ENCODE data around the gene PRKCA.

The PRKCA gene

DNA sequence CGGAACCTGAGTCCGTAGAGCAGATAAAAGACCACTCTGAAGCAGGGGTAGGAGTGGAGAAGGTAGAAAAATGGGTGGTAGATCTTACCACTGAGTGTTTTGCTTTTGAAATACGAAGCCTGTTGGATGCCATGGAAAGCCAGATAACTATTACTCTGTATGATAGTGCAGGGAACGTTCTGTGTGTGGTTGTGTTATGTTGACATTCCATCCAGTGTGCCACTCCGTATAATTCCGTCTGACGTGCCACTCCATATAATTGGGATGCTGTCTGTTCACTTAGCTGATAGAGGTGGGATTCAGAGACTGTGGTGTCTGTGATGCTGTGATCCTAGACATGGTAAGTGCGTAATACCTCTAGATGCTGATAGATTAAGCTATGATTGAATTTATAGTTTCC lies 269.3 kb downstream of the PRKCA start:
- Histone ChIP-seq H3K79me2 (ENCODE audit: low read length) (no peaks in the 10 kb centered on the region), H3K27ac (ENCODE audit: low read length) (no peak overlapping the region), H3K9ac (ENCODE audit: low read length) (no peak overlapping the region)

DNA sequence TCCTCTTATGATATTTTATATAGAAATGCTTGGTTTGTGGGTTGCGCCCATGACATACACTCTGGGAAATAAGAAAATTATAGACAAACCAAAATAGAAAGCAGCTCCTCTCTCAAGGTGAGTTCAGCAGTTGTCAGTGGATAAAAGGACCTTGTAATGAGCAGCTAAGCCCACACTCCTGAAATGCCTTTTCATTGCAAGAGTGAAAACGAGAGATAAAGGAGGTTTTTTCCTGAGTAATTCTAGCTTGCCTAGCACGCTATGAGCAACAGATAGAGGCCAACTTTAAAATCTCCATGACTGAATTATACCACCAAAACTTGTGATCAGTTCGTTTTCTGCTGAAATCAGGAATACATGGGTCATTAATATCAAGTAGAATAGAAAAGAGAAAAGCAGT lies 270.7 kb downstream of the PRKCA start:
- no peak overlapping the region for H3K27ac ChIP-seq (ENCODE audit: low read length)
- H3K4me3 ChIP-seq (ENCODE audit: low read length), result no peak overlapping the region
- no peaks in the 10 kb centered on the region for H3K36me3 ChIP-seq (replicated peaks; ENCODE audit: low read depth, low read length)
- H3K9ac ChIP-seq (ENCODE audit: low read length), result no peak overlapping the region
- H3K27me3 ChIP-seq (ENCODE audit: low read depth, low read length), result peaks cover 6% of the 10 kb centered on the region; the same call in 1 of the 2 replicates
- no peak overlapping the region for H3K4me2 ChIP-seq (ENCODE audit: low read length)
- H3K9me3 ChIP-seq (ENCODE audit: insufficient read depth, low read length), result no peaks in the 10 kb centered on the region
- no peak for TF ChIP-seq EZH2phosphoT487 (IDR thresholded peaks at IDR 0.05; ENCODE audit: low read depth)
- TF ChIP-seq, protein P1, sequence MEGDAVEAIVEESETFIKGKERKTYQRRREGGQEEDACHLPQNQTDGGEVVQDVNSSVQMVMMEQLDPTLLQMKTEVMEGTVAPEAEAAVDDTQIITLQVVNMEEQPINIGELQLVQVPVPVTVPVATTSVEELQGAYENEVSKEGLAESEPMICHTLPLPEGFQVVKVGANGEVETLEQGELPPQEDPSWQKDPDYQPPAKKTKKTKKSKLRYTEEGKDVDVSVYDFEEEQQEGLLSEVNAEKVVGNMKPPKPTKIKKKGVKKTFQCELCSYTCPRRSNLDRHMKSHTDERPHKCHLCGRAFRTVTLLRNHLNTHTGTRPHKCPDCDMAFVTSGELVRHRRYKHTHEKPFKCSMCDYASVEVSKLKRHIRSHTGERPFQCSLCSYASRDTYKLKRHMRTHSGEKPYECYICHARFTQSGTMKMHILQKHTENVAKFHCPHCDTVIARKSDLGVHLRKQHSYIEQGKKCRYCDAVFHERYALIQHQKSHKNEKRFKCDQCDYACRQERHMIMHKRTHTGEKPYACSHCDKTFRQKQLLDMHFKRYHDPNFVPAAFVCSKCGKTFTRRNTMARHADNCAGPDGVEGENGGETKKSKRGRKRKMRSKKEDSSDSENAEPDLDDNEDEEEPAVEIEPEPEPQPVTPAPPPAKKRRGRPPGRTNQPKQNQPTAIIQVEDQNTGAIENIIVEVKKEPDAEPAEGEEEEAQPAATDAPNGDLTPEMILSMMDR (IDR thresholded peaks at IDR 0.05; ENCODE audit: low read depth, low read length), result no peak
- no peaks in the 10 kb centered on the region for H3K4me1 ChIP-seq (ENCODE audit: low read length)
- H3K79me2 ChIP-seq (ENCODE audit: low read length), result no peaks in the 10 kb centered on the region
- no peaks in the 10 kb centered on the region for H4K20me1 ChIP-seq (ENCODE audit: insufficient read depth, low read length)
- no peak overlapping the region for H2AFZ ChIP-seq (ENCODE audit: low read depth, low read length)

More for the DNA sequence above, 269.3 kb downstream of the PRKCA start:
- Histone ChIP-seq H3K27me3 (ENCODE audit: low read depth, low read length) (peaks cover 6% of the 10 kb centered on the region; the same call in 1 of the 2 replicates), H3K4me1 (ENCODE audit: low read length) (no peaks in the 10 kb centered on the region), H3K36me3 (replicated peaks; ENCODE audit: low read depth, low read length) (no peaks in the 10 kb centered on the region), H4K20me1 (ENCODE audit: insufficient read depth, low read length) (no peaks in the 10 kb centered on the region), H2AFZ (ENCODE audit: low read depth, low read length) (no peak overlapping the region), H3K4me3 (ENCODE audit: low read length) (no peak overlapping the region), H3K9me3 (ENCODE audit: insufficient read depth, low read length) (no peaks in the 10 kb centered on the region), H3K4me2 (ENCODE audit: low read length) (no peak overlapping the region)
- TF ChIP-seq, protein P1 (IDR thresholded peaks at IDR 0.05; ENCODE audit: low read depth, low read length), result no peak
- TF ChIP-seq EZH2phosphoT487 (IDR thresholded peaks at IDR 0.05; ENCODE audit: low read depth), result no peak

DNA sequence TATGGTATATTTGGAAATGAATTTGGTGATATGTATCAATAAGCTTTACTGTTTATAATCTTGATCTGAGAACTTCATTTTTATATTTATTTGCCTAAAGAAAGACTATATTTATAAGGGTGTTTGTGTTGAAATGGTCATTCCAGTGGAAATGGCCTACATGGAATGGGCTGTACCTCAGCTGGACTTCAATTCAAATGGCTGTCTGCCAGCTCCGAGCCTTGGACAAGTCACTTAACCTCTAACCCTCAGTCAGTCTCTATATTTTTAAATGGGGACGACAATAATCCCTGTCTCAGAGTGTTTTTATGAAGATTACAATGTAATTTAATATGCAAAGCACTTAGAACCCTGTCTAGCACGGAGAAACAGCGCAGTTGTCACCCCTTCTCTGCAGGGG lies 271.7 kb downstream of the PRKCA start:
- H3K9me3 ChIP-seq (ENCODE audit: insufficient read depth, low read length), result no peaks in the 10 kb centered on the region
- no peaks in the 10 kb centered on the region for H3K79me2 ChIP-seq (ENCODE audit: low read length)
- TF ChIP-seq, protein P1 (IDR thresholded peaks at IDR 0.05; ENCODE audit: low read depth, low read length), result no peak
- TF ChIP-seq EZH2phosphoT487 (IDR thresholded peaks at IDR 0.05; ENCODE audit: low read depth), result no peak
- H2AFZ ChIP-seq (ENCODE audit: low read depth, low read length), result no peak overlapping the region
- no peaks in the 10 kb centered on the region for H3K4me1 ChIP-seq (ENCODE audit: low read length)
- H3K27ac ChIP-seq (ENCODE audit: low read length), result no peak overlapping the region
- H3K4me2 ChIP-seq (ENCODE audit: low read length), result no peak overlapping the region
- H3K36me3 ChIP-seq (replicated peaks; ENCODE audit: low read depth, low read length), result no peaks in the 10 kb centered on the region
- H4K20me1 ChIP-seq (ENCODE audit: insufficient read depth, low read length), result no peaks in the 10 kb centered on the region
- peaks cover 6% of the 10 kb centered on the region; the same call in 1 of the 2 replicates for H3K27me3 ChIP-seq (ENCODE audit: low read depth, low read length)
- H3K9ac ChIP-seq (ENCODE audit: low read length), result no peak overlapping the region
- H3K4me3 ChIP-seq (ENCODE audit: low read length), result no peak overlapping the region

DNA sequence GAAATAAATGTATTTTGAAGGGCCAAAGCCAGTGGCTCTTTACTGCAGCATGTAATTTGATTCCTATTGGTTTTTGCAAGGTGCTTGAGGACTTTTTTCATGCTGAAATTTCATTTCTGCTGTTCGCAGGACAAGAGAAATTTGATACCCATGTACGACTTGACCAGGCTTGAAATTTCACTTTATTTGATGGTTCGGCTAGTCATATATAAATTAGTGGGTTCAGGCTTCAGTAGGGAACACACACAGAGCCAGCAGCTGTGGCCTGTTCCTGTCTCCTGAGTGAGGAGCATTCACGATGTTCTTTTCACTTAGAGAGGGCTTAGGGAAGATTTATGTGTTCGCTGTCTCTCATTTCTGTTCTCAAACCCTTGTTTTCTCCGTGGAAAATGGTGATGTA lies 274.1 kb downstream of the PRKCA start:
- Histone ChIP-seq H3K4me2 (ENCODE audit: low read length) (no peak overlapping the region), H3K4me1 (ENCODE audit: low read length) (no peaks in the 10 kb centered on the region), H3K27ac (ENCODE audit: low read length) (no peak overlapping the region), H3K9me3 (ENCODE audit: insufficient read depth, low read length) (no peaks in the 10 kb centered on the region), H3K9ac (ENCODE audit: low read length) (no peak overlapping the region), H3K27me3 (ENCODE audit: low read depth, low read length) (no peaks in the 10 kb centered on the region), H3K79me2 (ENCODE audit: low read length) (no peaks in the 10 kb centered on the region), H4K20me1 (ENCODE audit: insufficient read depth, low read length) (no peaks in the 10 kb centered on the region), H2AFZ (ENCODE audit: low read depth, low read length) (no peak overlapping the region), H3K36me3 (replicated peaks; ENCODE audit: low read depth, low read length) (no peaks in the 10 kb centered on the region), H3K4me3 (ENCODE audit: low read length) (no peak overlapping the region)
- no peak for TF ChIP-seq EZH2phosphoT487 (IDR thresholded peaks at IDR 0.05; ENCODE audit: low read depth)
- TF ChIP-seq, protein P1 (IDR thresholded peaks at IDR 0.05; ENCODE audit: low read depth, low read length), result no peak
